Astrocyte of the cerebellum (primary cell): ENCODE measurements around the gene MYO9B.

Experiments
- DNase-seq: peaks from one replicate; pipeline ENCODE4 v3.0.0-alpha.2; 2011; ENCODE audit warnings: low read depth
- H3K4me3 ChIP-seq: 2 replicates; pipeline ENCODE4 v1.5.1; 2011; ENCODE audit warnings: mild to moderate bottlenecking, low read depth, low read length, moderate library complexity
- in situ Hi-C: cut with HindIII; loops from 2 replicates; pipeline ENCODE4 v1.10.0; 2017; ENCODE audit warnings: low sequenced_read_pairs
- TF ChIP-seq, protein P1 (sequence below): IDR thresholded peaks from 2 replicates; pipeline ENCODE4 v1.5.1; 2012; ENCODE audit warnings: low read length, low read depth, moderate library complexity, mild to moderate bottlenecking; ENCODE audit errors: missing control alignments

Gene MYO9B

DNA sequence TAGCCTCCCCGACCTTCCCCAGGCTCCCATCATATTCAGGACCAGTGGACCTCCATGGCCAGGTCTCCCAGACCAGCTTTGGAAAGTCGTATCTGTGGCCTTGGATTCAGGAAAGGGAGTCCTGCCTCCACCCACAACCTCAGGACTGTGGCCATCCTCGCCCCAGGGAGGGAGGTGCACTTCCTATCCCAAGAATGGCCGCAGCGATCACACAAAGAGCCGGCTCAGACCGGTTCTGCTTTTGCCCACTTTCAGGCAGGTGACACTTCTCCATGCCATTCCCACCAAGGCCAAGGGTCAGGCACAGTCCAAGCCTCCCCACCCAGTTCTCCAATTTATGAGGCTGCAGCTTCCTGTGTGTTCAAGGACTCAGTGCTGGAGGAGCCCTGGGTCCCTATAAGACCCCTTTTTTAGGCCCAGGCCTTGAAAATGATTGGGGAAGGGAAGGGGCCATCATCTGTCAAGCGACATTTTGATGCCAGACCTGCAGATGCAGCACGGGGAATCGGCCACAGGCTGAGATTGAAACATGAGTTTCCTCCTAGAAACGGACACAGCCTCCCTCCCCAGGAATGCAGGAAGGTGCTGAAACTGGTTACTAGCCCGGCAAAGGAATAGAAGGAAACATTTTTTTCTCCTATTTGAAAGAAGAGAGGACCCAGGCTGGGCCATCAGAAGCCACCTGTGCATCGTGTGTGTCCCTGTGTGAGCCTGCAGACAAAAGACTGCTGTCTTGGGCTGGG lies 74.0 kb downstream of the MYO9B start:
- TF ChIP-seq, protein P1, sequence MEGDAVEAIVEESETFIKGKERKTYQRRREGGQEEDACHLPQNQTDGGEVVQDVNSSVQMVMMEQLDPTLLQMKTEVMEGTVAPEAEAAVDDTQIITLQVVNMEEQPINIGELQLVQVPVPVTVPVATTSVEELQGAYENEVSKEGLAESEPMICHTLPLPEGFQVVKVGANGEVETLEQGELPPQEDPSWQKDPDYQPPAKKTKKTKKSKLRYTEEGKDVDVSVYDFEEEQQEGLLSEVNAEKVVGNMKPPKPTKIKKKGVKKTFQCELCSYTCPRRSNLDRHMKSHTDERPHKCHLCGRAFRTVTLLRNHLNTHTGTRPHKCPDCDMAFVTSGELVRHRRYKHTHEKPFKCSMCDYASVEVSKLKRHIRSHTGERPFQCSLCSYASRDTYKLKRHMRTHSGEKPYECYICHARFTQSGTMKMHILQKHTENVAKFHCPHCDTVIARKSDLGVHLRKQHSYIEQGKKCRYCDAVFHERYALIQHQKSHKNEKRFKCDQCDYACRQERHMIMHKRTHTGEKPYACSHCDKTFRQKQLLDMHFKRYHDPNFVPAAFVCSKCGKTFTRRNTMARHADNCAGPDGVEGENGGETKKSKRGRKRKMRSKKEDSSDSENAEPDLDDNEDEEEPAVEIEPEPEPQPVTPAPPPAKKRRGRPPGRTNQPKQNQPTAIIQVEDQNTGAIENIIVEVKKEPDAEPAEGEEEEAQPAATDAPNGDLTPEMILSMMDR, result no peak
- no peak for DNase-seq
- no peak overlapping the region for H3K4me3 ChIP-seq
- in situ Hi-C loops, result loop anchor here (25.0 kb wide), 1 partner anchor 163 kb away; the partner anchor contains the start of genes ABHD8, DDA1 and MRPL34

DNA sequence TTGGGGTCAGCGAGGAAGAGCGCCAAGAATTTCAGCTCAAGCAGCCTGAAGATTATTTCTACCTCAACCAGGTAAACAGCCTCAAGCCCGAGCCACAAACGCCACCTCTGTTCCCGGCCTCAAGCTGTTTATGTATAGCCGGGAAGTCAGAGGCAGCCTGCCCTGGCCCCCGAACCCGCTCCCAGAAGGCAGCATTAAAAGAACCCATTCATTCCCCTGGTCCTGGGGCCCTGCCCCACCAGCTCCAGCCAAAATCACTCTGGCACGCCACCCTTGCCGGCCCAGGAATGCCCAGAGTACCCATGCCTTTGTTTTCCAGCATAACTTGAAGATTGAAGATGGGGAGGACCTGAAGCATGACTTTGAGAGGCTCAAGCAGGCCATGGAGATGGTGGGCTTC lies 78.4 kb downstream of the MYO9B start:
- no peak for DNase-seq
- TF ChIP-seq, protein P1, result no peak
- H3K4me3 ChIP-seq, result no peak overlapping the region
- in situ Hi-C loops, result loop anchor here (25.0 kb wide), 1 partner anchor 158 kb away; the partner anchor contains the start of genes ABHD8, DDA1 and MRPL34

DNA sequence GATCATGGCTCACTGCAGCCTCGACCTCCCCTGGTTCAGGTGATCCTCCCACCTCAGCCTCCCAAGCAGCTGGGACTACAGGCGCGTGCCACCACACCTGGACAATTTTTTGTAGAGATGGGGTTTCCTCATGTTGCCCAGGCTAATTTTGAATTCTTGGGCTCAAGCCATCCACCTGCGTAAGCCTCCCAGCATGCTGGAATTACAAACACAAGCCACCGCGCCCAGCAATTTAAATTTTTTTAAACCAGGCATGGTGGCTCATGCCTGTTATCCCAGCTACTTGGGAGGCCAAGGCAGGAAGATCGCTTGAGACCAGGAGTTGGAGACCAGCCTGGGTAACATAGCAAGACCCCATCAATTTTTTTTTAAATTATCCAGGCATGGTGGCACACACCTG lies 79.7 kb downstream of the MYO9B start:
- H3K4me3 ChIP-seq, result no peak overlapping the region
- in situ Hi-C loops, result loop anchor here (25.0 kb wide), 1 partner anchor 157 kb away; the partner anchor contains the start of genes ABHD8, DDA1 and MRPL34
- TF ChIP-seq, protein P1, result no peak

DNA sequence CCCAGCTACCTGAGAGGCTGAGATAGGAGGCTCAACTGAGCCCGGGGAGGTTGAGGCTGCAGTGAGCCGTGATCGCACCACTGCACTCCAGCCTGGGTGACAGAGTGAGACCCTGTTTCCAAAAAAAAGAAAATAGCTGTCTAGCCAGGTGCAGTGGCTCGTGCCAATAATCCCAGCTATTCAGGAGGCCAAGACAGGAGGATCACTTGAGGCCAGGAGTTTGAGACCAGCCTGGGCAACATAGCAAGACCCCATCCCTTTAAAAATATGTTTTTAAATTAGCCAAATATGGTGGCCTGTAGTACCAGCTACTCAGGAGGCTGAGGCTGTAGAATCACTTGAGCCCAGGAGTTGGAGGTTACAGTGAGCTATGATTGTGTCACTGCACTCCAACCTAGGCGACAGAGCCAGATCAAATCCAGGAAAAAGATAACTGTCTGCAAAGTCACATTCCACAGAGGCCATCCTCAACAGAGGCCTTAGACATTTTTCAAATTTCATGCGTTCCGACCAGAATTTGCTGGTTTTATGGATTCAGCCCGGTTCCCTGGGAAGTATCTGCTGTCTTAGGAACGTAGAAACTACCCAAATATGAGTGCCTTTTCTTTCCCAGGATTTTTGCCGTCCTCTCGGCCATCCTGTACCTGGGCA lies 80.8 kb downstream of the MYO9B start:
- TF ChIP-seq, protein P1, result no peak
- DNase-seq, result no peak
- in situ Hi-C loops, result loop anchor here (25.0 kb wide), 1 partner anchor 156 kb away; the partner anchor contains the start of genes ABHD8, DDA1 and MRPL34
- H3K4me3 ChIP-seq, result no peak overlapping the region

More for the DNA sequence above, 79.7 kb downstream of the MYO9B start:
- DNase-seq, result no peak

DNA sequence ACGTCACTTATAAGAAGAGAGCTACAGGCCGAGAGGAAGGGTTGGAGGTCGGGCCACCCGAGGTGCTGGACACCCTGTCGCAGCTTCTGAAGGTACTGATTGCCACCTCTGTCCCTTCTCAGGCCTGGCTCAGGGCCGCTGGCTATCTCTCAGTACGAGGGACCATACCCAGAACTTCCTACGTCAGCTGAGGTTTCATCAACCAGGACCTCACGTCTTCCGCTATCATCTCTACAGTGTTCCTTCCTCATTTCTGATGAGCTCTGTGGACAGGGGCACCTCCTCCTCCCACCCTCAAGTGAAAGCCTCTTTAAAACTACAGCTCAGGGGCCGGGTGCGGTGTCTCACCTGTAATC lies 81.3 kb downstream of the MYO9B start:
- in situ Hi-C loops, result loop anchor here (25.0 kb wide), 1 partner anchor 155 kb away; the partner anchor contains the start of genes ABHD8, DDA1 and MRPL34
- TF ChIP-seq, protein P1, result no peak
- no peak overlapping the region for H3K4me3 ChIP-seq
- no peak for DNase-seq

DNA sequence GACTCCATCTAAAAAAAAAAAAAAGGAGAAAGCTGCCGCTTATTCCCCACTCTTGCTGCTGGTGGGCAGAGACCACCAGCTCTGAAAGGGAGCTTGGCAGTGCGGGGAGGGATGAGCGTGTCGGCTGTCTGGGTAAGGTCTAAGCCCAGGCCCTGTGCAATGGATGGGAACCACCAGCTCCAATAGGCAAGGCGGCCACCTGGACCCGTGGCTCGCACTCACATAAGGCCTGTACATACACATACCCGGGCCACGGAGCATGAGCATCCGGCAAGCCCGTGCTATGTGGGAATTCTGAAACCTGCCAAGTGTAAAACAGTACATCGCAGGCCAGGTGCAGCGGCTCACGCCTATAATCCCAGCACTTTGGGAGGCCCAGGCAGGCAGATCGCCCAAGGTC lies 83.0 kb downstream of the MYO9B start:
- DNase-seq, result no peak
- in situ Hi-C loops, result loop anchor here (25.0 kb wide), 1 partner anchor 154 kb away; the partner anchor contains the start of genes ABHD8, DDA1 and MRPL34
- TF ChIP-seq, protein P1, result no peak
- H3K4me3 ChIP-seq, result no peak overlapping the region
